Right cardiac atrium (tissue), 5 donors: ENCODE data around the gene KIAA1755. TPM values are rescaled to one million over a fixed set of nuclear protein-coding genes. Genes with fewer than 3 reads are reported as not detected.
"Not testable (repeated sequence)": the region's sequence is repeated elsewhere in the genome, so short reads cannot be mapped to it uniquely, and the experiment has no call there.

ENCODE experiments used
- ATAC-seq, 2 donors: fragments of 200-7000 bp; cut with Tn5 transposase; one replicate each; pipeline versions ENCODE4 v1.8.0 to v1.9.1; 2020; ENCODE audit warnings: moderate library complexity in 2 of 2, mild to moderate bottlenecking in 1 of 2
- DNase-seq, 3 donors: peaks; one replicate each; pipeline ENCODE4 v3.0.0-alpha.2; 2020
- H3K27ac ChIP-seq: one replicate; pipeline ENCODE4 v1.5.1; 2013; ENCODE audit warnings: mild to moderate bottlenecking, low read length, control low read depth, moderate library complexity
- H3K27me3 ChIP-seq: one replicate; pipeline ENCODE4 v1.6.1; 2013; ENCODE audit not compliant: control insufficient read depth, insufficient read depth
- H3K4me1 ChIP-seq: one replicate; pipeline ENCODE4 v1.6.1; 2013; ENCODE audit warnings: low read length; ENCODE audit not compliant: control insufficient read depth, insufficient read depth
- H3K4me3 ChIP-seq: one replicate; pipeline ENCODE4 v1.5.1; 2013; ENCODE audit warnings: low read length, control low read depth
- H3K9me3 ChIP-seq: one replicate; pipeline ENCODE4 v1.6.1; 2013; ENCODE audit warnings: low read length; ENCODE audit not compliant: control insufficient read depth
- WGBS: extraction: QIAGEN DNeasy Blood & Tissue Kit; methylation state at CpG from one replicate; pipeline ENCODE4 v1.1.7; 2013; 5-methylcytosine and 5-hydroxymethylcytosine counted together
- intact Hi-C, 4 donors: fragments of 100-400 bp; cut with DNase I; formaldehyde crosslinking; loops; one replicate each; pipeline versions ENCODE4 v1.11.0 to v1.14.0; 2022 to 2023
- polyA plus RNA-seq: library from polyadenylated mRNA; stranded (reverse); fragments of 200-250 nt; gene quantifications from one replicate; pipeline ENCODE4 v1.2.3, GENCODE V29; 2013
- total RNA-seq, 4 donors: library from RNA; stranded (reverse); fragmentation: NEBNext Ultra II Directional; extraction: Animal tissue kit (Norgen Biotek cat#: 25700); gene quantifications; one replicate each; pipeline ENCODE4 v1.2.1, GENCODE V29; 2021
- donor health status: healthy with polysubstance abuse.
- donor health status: DM: no; HTN: yes; CAD: no.
- donor health status: DM: no; HTN: no; CAD: no.
- donor health status: DM: no; HTN: yes; CAD: no; lungs with severe emphysema.
- donor health status: DM: yes; HTN: yes; CAD: no.

The KIAA1755 gene
- total and polyA plus RNA-seq, 5 donors: 5.8 to 18.7 (median 17.0) TPM

- Histone ChIP-seq H3K27me3 (no peaks in the 10 kb centered on the region), H3K27ac (no peak overlapping the region), H3K9me3 (no peaks in the 10 kb centered on the region), H3K4me3 (no peak overlapping the region), H3K4me1 (peaks cover 6% of the 10 kb centered on the region)
- ATAC-seq: no peak
- intact Hi-C loops: no loop called here
- DNase-seq: no peak
- WGBS: 72% methylated on average over 9 of the region's 9 CpGs
Measured at GRCh38 chr20:38249536-38250310, 10.8 kb downstream of the KIAA1755 start.

- WGBS: 77% methylated on average over 8 of the region's 8 CpGs
- no peaks in the 10 kb centered on the region for H3K27me3 ChIP-seq
- DNase-seq (no peak), ATAC-seq (no peak)
- H3K4me1 ChIP-seq: peaks cover 6% of the 10 kb centered on the region
- H3K27ac ChIP-seq: no peak overlapping the region
- intact Hi-C loops: no loop called here
- H3K9me3 ChIP-seq: peaks cover 4% of the 10 kb centered on the region
- H3K4me3 ChIP-seq: no peak overlapping the region
Measured at GRCh38 chr20:38248133-38248532, 12.4 kb downstream of the KIAA1755 start.

- not testable (repeated sequence) for H3K4me1 ChIP-seq, H3K27ac ChIP-seq
Measured at GRCh38 chr20:38247725-38248124, 12.8 kb downstream of the KIAA1755 start.

GRCh38 chr20:38247166-38247509 is 13.4 kb downstream of the KIAA1755 start:
- intact Hi-C loops: no loop called here
- ATAC-seq: peak in 1 of 2 donors; percentile 17
- H3K4me1 ChIP-seq: peaks cover 6% of the 10 kb centered on the region
- no peak overlapping the region for H3K27ac ChIP-seq
- peaks cover 4% of the 10 kb centered on the region for H3K9me3 ChIP-seq
- H3K27me3 ChIP-seq: no peaks in the 10 kb centered on the region
- no peak for DNase-seq
- WGBS: 75% methylated on average over 7 of the region's 7 CpGs
- H3K4me3 ChIP-seq: no peak overlapping the region

More at GRCh38 chr20:38247725-38248124, 12.8 kb downstream of the KIAA1755 start:
- DNase-seq, intact Hi-C loops, H3K9me3 ChIP-seq, H3K4me3 ChIP-seq, ATAC-seq, H3K27me3 ChIP-seq: not testable (repeated sequence)
- 90% methylated on average over 4 of the region's 4 CpGs for WGBS

DNA sequence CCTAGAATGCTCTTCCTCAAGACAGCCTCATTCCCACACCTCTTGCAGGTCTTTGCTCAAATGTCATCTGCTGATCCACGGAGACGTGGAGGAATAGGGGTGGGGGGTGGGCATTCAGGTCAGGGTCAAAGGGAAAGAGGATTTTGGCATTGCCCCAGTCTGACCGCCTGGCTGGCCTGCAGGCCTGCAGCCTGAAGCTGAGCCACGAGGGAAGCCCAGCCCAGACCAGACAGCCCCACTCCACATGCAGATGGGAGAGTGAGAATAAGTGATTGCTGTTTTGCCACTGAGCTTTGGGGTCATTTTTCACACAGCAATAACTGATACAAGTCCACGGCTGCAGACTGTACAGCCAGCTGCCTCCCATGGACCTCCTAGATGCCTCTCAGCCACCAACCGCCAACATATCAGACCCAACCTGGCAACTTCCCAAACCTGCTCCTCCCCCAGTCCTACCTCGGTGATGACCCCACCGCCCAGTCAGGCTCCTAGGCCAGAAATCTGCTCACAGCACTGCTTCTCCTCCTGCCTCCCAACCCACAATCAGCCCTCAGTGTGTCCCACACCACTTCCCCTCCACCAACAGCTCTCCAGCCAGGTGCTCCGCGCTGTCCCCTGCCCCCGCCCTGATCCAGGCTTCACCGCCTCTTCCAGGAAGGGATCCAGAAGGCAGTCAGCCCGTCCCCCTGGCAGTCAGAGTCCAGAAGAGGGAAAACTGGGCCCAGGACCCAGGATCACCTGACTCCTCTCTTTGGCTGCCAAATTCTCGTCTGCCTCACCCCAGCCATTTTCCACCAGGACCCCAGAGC is 14.0 kb downstream of the KIAA1755 start:
- DNase-seq: peak in 2 of 3 donors; percentile 68 to 72
- WGBS: 56% methylated on average over 14 of the region's 14 CpGs
- Histone ChIP-seq H3K9me3 (peaks cover 4% of the 10 kb centered on the region), H3K4me3 (no peak overlapping the region), H3K4me1 (peaks cover 6% of the 10 kb centered on the region), H3K27ac (no peak overlapping the region), H3K27me3 (no peaks in the 10 kb centered on the region)
- ATAC-seq: peak; percentile 37 to 58
- intact Hi-C loops: no loop called here

DNA sequence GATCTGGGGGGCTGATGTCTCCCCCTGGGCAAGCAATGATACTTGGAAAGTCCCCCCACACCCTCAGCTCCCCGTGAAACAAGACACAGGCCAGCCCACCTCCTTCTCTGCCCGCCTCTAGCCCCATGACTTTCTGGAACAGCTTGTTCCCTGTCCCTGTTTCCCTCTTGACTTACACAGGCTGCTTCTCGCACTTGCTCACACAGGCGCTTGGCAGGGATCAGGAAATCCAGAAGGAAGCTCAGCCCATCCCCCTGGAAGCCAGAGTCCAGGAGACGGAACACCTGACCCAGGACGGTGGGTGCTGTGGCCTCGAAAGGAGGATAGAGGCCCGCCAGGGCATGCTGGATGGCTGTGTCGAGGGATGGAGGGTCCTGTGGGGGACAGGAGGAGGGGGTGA is 14.8 kb downstream of the KIAA1755 start:
- intact Hi-C loops: no loop called here
- WGBS: 70% methylated on average over 9 of the region's 9 CpGs
- no peaks in the 10 kb centered on the region for H3K27me3 ChIP-seq
- no peak overlapping the region for H3K27ac ChIP-seq
- H3K4me1 ChIP-seq: peaks cover 4% of the 10 kb centered on the region
- H3K9me3 ChIP-seq: peaks cover 4% of the 10 kb centered on the region
- ATAC-seq (peak; percentile 50 to 58), DNase-seq (peak in 1 of 3 donors; percentile 64)
- H3K4me3 ChIP-seq: no peak overlapping the region

- peaks cover 4% of the 10 kb centered on the region for H3K4me1 ChIP-seq
- H3K4me3 ChIP-seq: no peak overlapping the region
- no peak for DNase-seq
- H3K27ac ChIP-seq: no peak overlapping the region
- no peak for ATAC-seq
- WGBS: 79% methylated on average over 2 of the region's 2 CpGs
- intact Hi-C loops: no loop called here
- peaks cover 4% of the 10 kb centered on the region for H3K9me3 ChIP-seq
- no peaks in the 10 kb centered on the region for H3K27me3 ChIP-seq
Measured at GRCh38 chr20:38243709-38244020, 16.9 kb downstream of the KIAA1755 start.

DNA sequence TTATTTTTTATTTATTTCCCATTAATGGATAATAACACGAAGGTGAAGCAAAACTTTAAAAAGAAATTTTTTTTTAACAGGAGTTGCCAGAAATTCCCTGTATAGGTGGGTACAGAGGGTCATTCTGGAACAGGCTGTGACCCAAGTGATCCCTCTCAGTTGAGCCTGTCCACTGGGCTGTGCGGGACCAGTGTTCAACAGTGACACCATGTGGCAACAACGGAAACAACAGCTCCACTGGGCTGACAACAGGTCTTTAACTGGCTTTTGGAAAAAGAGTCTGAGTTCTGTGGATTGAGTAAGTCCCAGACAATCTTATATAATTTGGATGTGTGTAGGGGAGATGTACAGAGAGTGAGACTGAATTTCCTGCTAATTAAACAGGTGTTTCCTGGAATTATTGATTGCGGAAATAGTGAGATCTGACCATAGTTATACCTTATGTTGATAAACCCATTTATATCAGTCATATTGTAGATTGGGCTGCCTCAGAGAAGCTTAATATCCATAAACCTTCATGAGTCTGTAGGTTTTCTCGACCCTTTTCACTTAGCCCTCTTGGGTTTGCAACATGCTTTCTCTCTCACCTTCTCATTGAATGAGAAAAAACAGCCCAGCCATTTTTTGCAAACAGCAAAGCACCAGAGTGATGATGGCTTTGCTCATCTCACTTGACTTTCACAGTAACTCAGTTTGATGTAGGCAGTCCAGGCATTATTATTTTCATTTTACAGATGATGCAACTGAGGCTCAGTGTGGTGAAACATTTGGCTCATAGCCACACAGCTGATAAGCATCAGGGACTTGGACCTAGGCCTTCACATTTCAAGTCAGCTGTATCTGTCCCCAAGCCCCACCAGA is 17.5 kb downstream of the KIAA1755 start:
- no peak for ATAC-seq
- intact Hi-C loops: no loop called here

DNA sequence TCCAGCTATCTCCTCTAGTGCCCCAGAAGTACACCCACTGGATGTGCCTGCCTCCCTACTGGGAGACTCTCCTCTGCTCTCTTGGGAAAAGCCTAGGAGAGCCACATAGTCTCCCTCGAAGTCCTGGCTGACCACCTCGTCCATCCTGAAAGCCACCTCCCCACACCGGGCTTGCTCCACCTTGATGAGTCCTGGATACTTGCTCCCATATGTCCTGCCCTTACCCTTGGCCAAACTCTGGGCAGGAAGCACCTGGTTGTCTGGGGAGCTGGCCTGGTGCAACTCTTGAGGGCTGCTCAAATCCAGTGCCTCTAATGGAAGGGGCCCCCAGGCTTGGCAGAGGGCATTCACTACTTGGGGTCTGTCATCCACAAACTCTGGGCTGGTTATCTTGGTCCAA is 19.3 kb downstream of the KIAA1755 start:
- ATAC-seq: no peak
- no peak for DNase-seq
- H3K4me1 ChIP-seq: peaks cover 4% of the 10 kb centered on the region
- 93% methylated on average over 3 of the region's 3 CpGs for WGBS
- H3K27me3 ChIP-seq: no peaks in the 10 kb centered on the region
- H3K27ac ChIP-seq: no peak overlapping the region
- intact Hi-C loops: no loop called here
- H3K4me3 ChIP-seq: no peak overlapping the region
- H3K9me3 ChIP-seq: peaks cover 4% of the 10 kb centered on the region

More for the DNA sequence above, 17.5 kb downstream of the KIAA1755 start:
- H3K4me1 ChIP-seq: peaks cover 4% of the 10 kb centered on the region
- H3K27ac ChIP-seq: no peak overlapping the region
- no peak for DNase-seq
- H3K4me3 ChIP-seq: no peak overlapping the region
- WGBS: 48% methylated on average over 5 of the region's 5 CpGs
- H3K27me3 ChIP-seq: no peaks in the 10 kb centered on the region
- H3K9me3 ChIP-seq: peaks cover 4% of the 10 kb centered on the region

DNA sequence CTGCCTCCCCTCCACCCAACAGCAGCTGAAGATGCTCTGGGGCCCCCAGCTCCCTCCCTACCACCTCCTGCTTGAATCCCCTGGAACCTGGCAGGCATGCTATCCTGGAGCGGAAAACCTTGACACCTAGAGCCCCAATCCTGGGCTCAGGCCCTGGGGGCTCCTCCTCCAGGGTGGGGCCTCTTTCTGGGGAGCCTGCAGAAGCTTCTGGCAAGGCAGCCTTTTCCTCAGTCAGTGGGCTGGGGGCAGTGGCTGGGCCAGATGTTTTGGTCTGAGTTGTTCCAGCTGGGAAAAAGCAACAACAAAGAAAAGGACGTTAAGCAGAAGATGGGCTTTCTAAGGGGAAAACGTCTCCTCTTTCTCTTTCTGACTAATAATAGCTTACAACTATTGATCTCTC is 21.1 kb downstream of the KIAA1755 start:
- Histone ChIP-seq H3K4me1 (no peaks in the 10 kb centered on the region), H3K9me3 (peaks cover 4% of the 10 kb centered on the region), H3K27me3 (no peaks in the 10 kb centered on the region), H3K4me3 (no peak overlapping the region), H3K27ac (no peak overlapping the region)
- 48% methylated on average over 3 of the region's 3 CpGs for WGBS
- ATAC-seq: no peak
- DNase-seq: no peak
- intact Hi-C loops: loop anchor here in 1 of 4 donors (10.0 kb wide), 1 partner anchor 55 kb away; no protein-coding TSS in a partner anchor
